ENCODE measurements around the gene TM4SF4.

TM4SF4 gene

GRCh38 chr3:149490260-149490971, 15.9 kb downstream of the TM4SF4 start:
- H3K27ac ChIP-seq (ENCODE audit: extremely low read depth, low read depth, low read length) = no peak overlapping the region
- ChIA-PET POLR2A (no interaction called here), CTCF (interaction anchor here (0.5 to 2.8 kb wide), 15 partner anchors 11 to 1158 kb away, joined by 3 to 15 read pairs (median 4); no protein-coding TSS in a partner anchor)
- TF ChIP-seq ZNF175 (tag by site-specific recombination; IDR thresholded peaks at IDR 0.05) = no peak
- no peak for TF ChIP-seq ZNF747 (tag by site-specific recombination; IDR thresholded peaks at IDR 0.05)
- no peak for TF ChIP-seq SCRT2 (tag by site-specific recombination; IDR thresholded peaks at IDR 0.05)
- TF ChIP-seq ZNF660 (tag by site-specific recombination; IDR thresholded peaks at IDR 0.05) = no peak
- no peak for TF ChIP-seq ZNF140 (tag by site-specific recombination; IDR thresholded peaks at IDR 0.05)
- TF ChIP-seq ZBTB44 (tag by site-specific recombination; IDR thresholded peaks at IDR 0.05) = no peak
- TF ChIP-seq ZNF426 (tag by site-specific recombination; IDR thresholded peaks at IDR 0.05) = no peak
- no peak for TF ChIP-seq ZNF560 (tag by site-specific recombination; IDR thresholded peaks at IDR 0.05; ENCODE audit: borderline replicate concordance)
- no peak for TF ChIP-seq ZNF501 (tag by site-specific recombination; IDR thresholded peaks at IDR 0.05)
- no peak for TF ChIP-seq TCF7L2 (IDR thresholded peaks at IDR 0.05; ENCODE audit: borderline replicate concordance, low read depth, low read length)
- TF ChIP-seq ZNF2 (tag by site-specific recombination; IDR thresholded peaks at IDR 0.05) = no peak
- TF ChIP-seq ZNF549 (tag by site-specific recombination; IDR thresholded peaks at IDR 0.05) = no peak
- no peak for TF ChIP-seq ZNF18 (tag by site-specific recombination; IDR thresholded peaks at IDR 0.05)
- H3K4me1 ChIP-seq (ENCODE audit: control insufficient read depth, insufficient read depth, low read length) = no peaks in the 10 kb centered on the region
- no peaks in the 10 kb centered on the region for H3K36me3 ChIP-seq (ENCODE audit: control insufficient read depth in 2 of 2, insufficient read depth in 1 of 2, low read length in 2 of 2)
- H3K9me3 ChIP-seq (ENCODE audit: control insufficient read depth, insufficient read depth, low read depth, low read length) = no peaks in the 10 kb centered on the region
- H3K4me3 ChIP-seq (ENCODE audit: low read depth, low read length) = no peak overlapping the region

GRCh38 chr3:149493315-149494021, 19.0 kb downstream of the TM4SF4 start:
- no peak overlapping the region for H3K27ac ChIP-seq (ENCODE audit: extremely low read depth, low read depth, low read length)
- H3K36me3 ChIP-seq (ENCODE audit: control insufficient read depth in 2 of 2, insufficient read depth in 1 of 2, low read length in 2 of 2) = no peaks in the 10 kb centered on the region
- POLR2A ChIA-PET = no interaction called here
- CTCF ChIA-PET = interaction anchor here (0.6 to 1.2 kb wide), 8 partner anchors 8 to 536 kb away, joined by 3 to 4 read pairs (median 3); no protein-coding TSS in a partner anchor
- H3K4me1 ChIP-seq (ENCODE audit: control insufficient read depth, insufficient read depth, low read length) = no peaks in the 10 kb centered on the region
- TF ChIP-seq FEZF1 (tag by site-specific recombination; IDR thresholded peaks at IDR 0.05) (no peak), ZNF433 (tag by site-specific recombination; IDR thresholded peaks at IDR 0.05; ENCODE audit: low read depth) (no peak), ZBTB48 (tag by site-specific recombination; IDR thresholded peaks at IDR 0.05) (no peak), ZNF16 (tag by site-specific recombination; IDR thresholded peaks at IDR 0.05; ENCODE audit: low read depth) (no peak), ZBTB21 (tag by site-specific recombination; IDR thresholded peaks at IDR 0.05) (no peak)
- no peak overlapping the region for H3K4me3 ChIP-seq (ENCODE audit: low read depth, low read length)
- H3K9me3 ChIP-seq (ENCODE audit: control insufficient read depth, insufficient read depth, low read depth, low read length) = no peaks in the 10 kb centered on the region
